Measurements from ENCODE around the gene C17orf113.

The C17orf113 gene

GRCh38 chr17:42072323-42073187 is 22.2 kb upstream of the C17orf113 start:
- DNase-seq (ENCODE audit: low spot score): no peak

- no peak for DNase-seq (ENCODE audit: low spot score)
These were observed 21.4 kb upstream of the C17orf113 start for GRCh38 chr17:42071810-42072209.

GRCh38 chr17:42068979-42069378 is 18.6 kb upstream of the C17orf113 start:
- DNase-seq (ENCODE audit: low spot score): no peak

GRCh38 chr17:42067371-42068091 is 17.1 kb upstream of the C17orf113 start:
- DNase-seq (ENCODE audit: low spot score): peak; percentile 45

GRCh38 chr17:42065201-42065600 is 14.8 kb upstream of the C17orf113 start:
- no peak for DNase-seq (ENCODE audit: low spot score)

- DNase-seq (ENCODE audit: low spot score): no peak
These were observed 12.3 kb upstream of the C17orf113 start for GRCh38 chr17:42062681-42063080.

GRCh38 chr17:42061646-42062487 is 11.5 kb upstream of the C17orf113 start:
- DNase-seq (ENCODE audit: low spot score): no peak

- no peak for DNase-seq (ENCODE audit: low spot score)
These were observed 9.8 kb upstream of the C17orf113 start for GRCh38 chr17:42060231-42060630.

GRCh38 chr17:42059815-42060214 is 9.4 kb upstream of the C17orf113 start:
- no peak for DNase-seq (ENCODE audit: low spot score)

GRCh38 chr17:42058063-42058462 is 7.7 kb upstream of the C17orf113 start:
- no peak for DNase-seq (ENCODE audit: low spot score)

GRCh38 chr17:42056635-42057034 is 6.2 kb upstream of the C17orf113 start:
- no peak for DNase-seq (ENCODE audit: low spot score)

- DNase-seq (ENCODE audit: low spot score): peak; percentile 28
These were observed 5.1 kb upstream of the C17orf113 start for GRCh38 chr17:42055496-42055895.

GRCh38 chr17:42055027-42055426 is 4.6 kb upstream of the C17orf113 start:
- no peak for DNase-seq (ENCODE audit: low spot score)

- DNase-seq (ENCODE audit: low spot score): no peak
These were observed 3.5 kb upstream of the C17orf113 start for GRCh38 chr17:42053731-42054500.

- DNase-seq (ENCODE audit: low spot score): no peak
These were observed 2.0 kb upstream of the C17orf113 start for GRCh38 chr17:42052346-42052877.

- DNase-seq (ENCODE audit: low spot score): no peak
These were observed 1.2 kb upstream of the C17orf113 start for GRCh38 chr17:42051645-42052044.

GRCh38 chr17:42051013-42051400 is 606 bp upstream of the C17orf113 start:
- DNase-seq (ENCODE audit: low spot score): no peak

- peak; percentile 16 for DNase-seq (ENCODE audit: low spot score)
These were observed 488 bp downstream of the C17orf113 start for GRCh38 chr17:42049834-42050392.

- DNase-seq (ENCODE audit: low spot score): no peak
These were observed 3.1 kb downstream of the C17orf113 start for GRCh38 chr17:42047343-42047742.

- no peak for DNase-seq (ENCODE audit: low spot score)
These were observed 4.7 kb downstream of the C17orf113 start for GRCh38 chr17:42045719-42046118.
